Transverse colon (tissue), 4 donors: ENCODE data around the gene CNNM3. TPM values are rescaled to one million over a fixed set of nuclear protein-coding genes. Genes with fewer than 3 reads are reported as not detected.

Experiments
- DNase-seq: peaks from one replicate; pipeline ENCODE4 v3.0.0-alpha.2; 2019
- H3K27ac ChIP-seq, 4 donors: fragments of 200-600 bp; sonication (generic); 2 replicates each; pipeline ENCODE4 v1.5.1; 2016 to 2018; ENCODE audit warnings: inconsistent platforms in 4 of 4
- H3K27me3 ChIP-seq: fragments of 200-600 bp; sonication (generic); 2 replicates; pipeline ENCODE4 v1.5.1; 2017; ENCODE audit warnings: inconsistent platforms
- H3K36me3 ChIP-seq, 4 donors: fragments of 200-600 bp; sonication (generic); 2 replicates each; pipeline ENCODE4 v1.5.1; 2017 to 2019; ENCODE audit warnings: inconsistent platforms in 4 of 4
- H3K4me1 ChIP-seq, 4 donors: fragments of 200-600 bp; sonication (generic); 2 replicates each; pipeline ENCODE4 v1.5.1; 2017 to 2020; ENCODE audit warnings: inconsistent platforms in 4 of 4
- H3K4me3 ChIP-seq, 4 donors: fragments of 200-600 bp; sonication (generic); 1 replicate in 1 of 4; 2 replicates in 3 of 4; pipeline versions ENCODE4 v1.5.1 to v1.6.1; 2017 to 2019; ENCODE audit warnings: inconsistent platforms in 4 of 4
- H3K9me3 ChIP-seq, 2 donors: fragments of 200-600 bp; sonication (generic); 2 replicates each; pipeline ENCODE4 v1.5.1; 2017 to 2019; ENCODE audit warnings: inconsistent platforms in 2 of 2
- EP300 ChIP-seq: sonication (generic); formaldehyde crosslinking; IDR thresholded peaks from one replicate; pipeline ENCODE4 v1.6.1; 2017; ENCODE audit warnings: antibody characterized with exemption, low read depth
- POLR2A ChIP-seq: fragments of 450-650 bp; IDR thresholded peaks from one replicate; pipeline ENCODE4 v1.6.1; 2016; ENCODE audit warnings: antibody characterized with exemption, mild to moderate bottlenecking, moderate library complexity
- POLR2AphosphoS5 ChIP-seq, 3 donors: sonication (generic); formaldehyde crosslinking; IDR thresholded peaks; one replicate each; pipeline ENCODE4 v1.6.1; 2016; ENCODE audit warnings: antibody characterized with exemption in 3 of 3
- WGBS, 2 donors: methylation state at CpG; one replicate each; pipeline ENCODE4 v1.1.5; 2018; ENCODE audit warnings: low coverage in 1 of 2; 5-methylcytosine and 5-hydroxymethylcytosine counted together
- in situ Hi-C, 4 donors: fragments of 200-750 bp; cut with MboI; loops; one replicate each; pipeline versions ENCODE4 v1.15.0 to v1.15.1; 2017; ENCODE audit warnings: low sequenced_read_pairs in 3 of 4, low pct_ligation_motif_present in 1 of 4, low pct_unique_long_range_greater_than_20kb in 1 of 4
- intact Hi-C: fragments of 100-400 bp; cut with DNase I; formaldehyde crosslinking; loops from one replicate; pipeline ENCODE4 v1.15.1; 2023; ENCODE audit warnings: low total_unique reads
- small RNA-seq, 4 donors: library from RNA; depleted of rRNA; stranded (forward); fragments of <200 nt; gene quantifications; one replicate each; pipeline ENCODE3, GENCODE V24; 2016
- total RNA-seq, 4 donors: library from RNA; depleted of rRNA; stranded (reverse); fragments of >200 nt; gene quantifications; one replicate each; pipeline ENCODE4 v1.1.0, GENCODE V29; 2016
- TF ChIP-seq, protein P1 (sequence below), 5 experiments: fragments of 200-600 bp in 3 of 5; fragments of 450-650 bp in 2 of 5; sonication (generic) in 3 of 5; IDR thresholded peaks; 1 replicate in 2 of 5; 2 replicates in 3 of 5; pipeline ENCODE4 v1.5.1; 2016 to 2017; ENCODE audit warnings: antibody characterized with exemption in 5 of 5, inconsistent platforms in 3 of 5, mild to moderate bottlenecking in 2 of 5, moderate library complexity in 1 of 5

The CNNM3 gene
- total RNA-seq, 4 donors from 2014 or later: 14.2 to 54.3 (median 22.3) TPM

DNA sequence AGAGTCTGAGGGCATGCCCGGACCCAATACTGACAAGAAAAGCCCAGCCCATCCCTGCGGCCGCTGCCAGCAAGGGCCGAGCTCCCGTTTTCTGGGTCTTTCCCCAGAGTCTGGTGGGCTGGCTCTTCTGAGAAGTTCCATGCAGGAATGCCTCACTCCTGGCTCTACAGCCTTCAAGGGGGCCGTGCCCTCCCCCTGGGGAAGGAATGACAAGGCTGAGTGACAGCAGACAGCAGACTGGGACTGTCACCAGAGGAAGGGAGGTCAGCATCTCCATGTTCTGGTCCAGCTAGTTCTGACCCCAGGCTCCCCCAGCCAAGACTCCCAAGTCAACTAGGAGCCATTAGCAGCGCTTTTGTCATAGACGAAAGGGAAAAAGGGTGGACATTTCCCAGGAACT lies 66.8 kb downstream of the CNNM3 start:
- Histone ChIP-seq H3K9me3 (no peaks in the 10 kb centered on the region), H3K27ac (no peak overlapping the region), H3K4me3 (no peak overlapping the region), H3K36me3 (no peaks in the 10 kb centered on the region), H3K27me3 (no peaks in the 10 kb centered on the region), H3K4me1 (peaks cover under 1 to 20% (median 12%) of the 10 kb centered on the region in 4 donors)
- no peak for TF ChIP-seq EP300
- TF ChIP-seq POLR2A: no peak
- TF ChIP-seq POLR2AphosphoS5 (IDR thresholded peaks at IDR 0.05): no peak
- TF ChIP-seq, protein P1, sequence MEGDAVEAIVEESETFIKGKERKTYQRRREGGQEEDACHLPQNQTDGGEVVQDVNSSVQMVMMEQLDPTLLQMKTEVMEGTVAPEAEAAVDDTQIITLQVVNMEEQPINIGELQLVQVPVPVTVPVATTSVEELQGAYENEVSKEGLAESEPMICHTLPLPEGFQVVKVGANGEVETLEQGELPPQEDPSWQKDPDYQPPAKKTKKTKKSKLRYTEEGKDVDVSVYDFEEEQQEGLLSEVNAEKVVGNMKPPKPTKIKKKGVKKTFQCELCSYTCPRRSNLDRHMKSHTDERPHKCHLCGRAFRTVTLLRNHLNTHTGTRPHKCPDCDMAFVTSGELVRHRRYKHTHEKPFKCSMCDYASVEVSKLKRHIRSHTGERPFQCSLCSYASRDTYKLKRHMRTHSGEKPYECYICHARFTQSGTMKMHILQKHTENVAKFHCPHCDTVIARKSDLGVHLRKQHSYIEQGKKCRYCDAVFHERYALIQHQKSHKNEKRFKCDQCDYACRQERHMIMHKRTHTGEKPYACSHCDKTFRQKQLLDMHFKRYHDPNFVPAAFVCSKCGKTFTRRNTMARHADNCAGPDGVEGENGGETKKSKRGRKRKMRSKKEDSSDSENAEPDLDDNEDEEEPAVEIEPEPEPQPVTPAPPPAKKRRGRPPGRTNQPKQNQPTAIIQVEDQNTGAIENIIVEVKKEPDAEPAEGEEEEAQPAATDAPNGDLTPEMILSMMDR (IDR thresholded peaks at IDR 0.05): no peak
- in situ Hi-C loops: no loop called here
- 92% methylated on average over 8 of the region's 8 CpGs; no CpG with 5 or more reads in 1 of the 2 donors for WGBS, 2 donors
- no peak for DNase-seq
- intact Hi-C loops: no loop called here

DNA sequence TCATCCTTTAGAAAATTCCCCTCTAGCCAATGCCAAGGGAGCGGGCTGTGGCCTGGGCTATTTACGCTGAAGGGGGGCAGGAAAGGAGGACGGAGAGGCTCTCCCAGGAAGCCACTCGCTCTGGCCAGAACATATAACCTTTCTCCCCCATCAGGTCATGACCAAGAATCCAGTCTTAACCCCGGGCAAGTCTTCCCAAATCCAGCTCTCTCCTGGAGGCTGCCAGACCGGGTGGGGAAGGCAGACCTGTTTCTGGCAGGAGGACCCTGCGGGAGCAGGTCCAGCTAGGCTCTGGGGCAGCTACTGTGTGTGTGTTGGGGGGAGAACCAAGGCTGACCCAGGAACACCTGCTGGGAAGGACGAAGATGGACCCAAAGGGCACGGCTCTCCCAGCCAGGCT lies 67.2 kb downstream of the CNNM3 start:
- Histone ChIP-seq H3K9me3 (no peaks in the 10 kb centered on the region), H3K4me3 (no peak overlapping the region), H3K36me3 (no peaks in the 10 kb centered on the region), H3K27me3 (no peaks in the 10 kb centered on the region), H3K4me1 (peaks cover 5 to 24% (median 16%) of the 10 kb centered on the region in 4 donors), H3K27ac (no peak overlapping the region)
- TF ChIP-seq, protein P1 (IDR thresholded peaks at IDR 0.05): no peak
- intact Hi-C loops (no loop called here), in situ Hi-C loops (no loop called here)
- WGBS, 2 donors: 91% methylated on average over 9 of the region's 9 CpGs; no CpG with 5 or more reads in 1 of the 2 donors
- DNase-seq: no peak

Small RNA genes lying within 50 kb of the gene (small RNA-seq; reads per million reads assigned to genes)
- gene MIR3127: 1.4 to 5.1 (median 2.8) reads per million in 4 donors

Other genes with a start within 250 kb of the CNNM3 start
- gene KANSL3, start 178.0 kb upstream of the CNNM3 start, total RNA-seq: 10 to 100 TPM; 45.6 to 59.9 (median 53.4) TPM
- not detected for gene FER1L5, start 173.5 kb upstream of the CNNM3 start, total RNA-seq
- 10 to 100 TPM; 16.7 to 27.3 (median 19.0) TPM for gene LMAN2L, start 76.2 kb upstream of the CNNM3 start, total RNA-seq
- 100 to 1,000 TPM in 1 of 4 donors, 10 to 100 TPM in 3; 66.5 to 134 (median 85.7) TPM for gene CNNM4, start 55.4 kb upstream of the CNNM3 start, total RNA-seq
- 10 to 100 TPM in 1 of 4 donors, 1 to 10 TPM in 3; 4.1 to 22.7 (median 7.0) TPM for gene ANKRD23, start 27.8 kb downstream of the CNNM3 start, total RNA-seq
- gene ANKRD39, start 41.7 kb downstream of the CNNM3 start, total RNA-seq: 10 to 100 TPM in 3 of 4 donors, 1 to 10 TPM in 1; 9.7 to 55.3 (median 12.7) TPM
- 10 to 100 TPM in 3 of 4 donors, 1 to 10 TPM in 1; 3.6 to 23.9 (median 17.4) TPM for gene SEMA4C, start 53.8 kb downstream of the CNNM3 start, total RNA-seq
- not detected for gene FAM178B, start 170.3 kb downstream of the CNNM3 start, total RNA-seq